Measurements from ENCODE around the gene OR4D9.
A peak's percentile ranks its signal among the peaks of the same experiment; 100 is the strongest.
"Not testable (repeated sequence)": the region's sequence is repeated elsewhere in the genome, so short reads cannot be mapped to it uniquely, and the experiment has no call there.

OR4D9 gene

DNA sequence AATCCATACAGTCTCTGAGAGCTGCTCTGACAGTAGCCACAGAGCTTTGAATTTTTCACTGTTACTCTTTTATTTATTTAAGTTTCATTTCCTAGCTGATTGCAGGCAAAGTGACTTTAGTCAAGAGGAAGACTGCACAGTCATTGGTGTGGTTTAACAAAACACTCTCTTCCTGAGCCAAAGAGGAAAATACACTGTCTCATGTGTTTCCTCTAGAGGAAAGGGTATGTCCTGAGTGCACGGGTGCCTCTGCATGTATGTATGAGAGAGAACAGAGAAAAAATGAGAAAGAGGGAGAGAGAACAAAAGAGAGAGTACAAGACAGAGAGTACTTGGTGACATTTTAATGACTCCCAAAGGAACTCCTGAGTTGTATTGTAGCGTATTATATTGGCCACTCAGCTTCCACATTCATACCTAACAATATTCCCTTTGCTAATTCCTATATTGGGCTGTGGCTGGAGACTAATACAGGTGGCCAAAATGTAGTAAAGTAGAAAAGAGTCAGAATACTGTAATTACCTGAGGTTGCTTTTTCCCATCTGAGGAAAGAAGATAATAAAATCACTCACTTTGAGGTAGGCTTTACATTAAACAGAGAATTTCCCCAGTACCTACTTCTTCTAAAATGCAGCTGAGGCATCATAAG, at the start of gene OR4D9:
Gene OR4D9, plus strand, starts transcription at position 599 of the 649 bp plus-strand sequence. CDS start 3,374 bp downstream, outside the sequence.
- DNase-seq, result no peak

DNA sequence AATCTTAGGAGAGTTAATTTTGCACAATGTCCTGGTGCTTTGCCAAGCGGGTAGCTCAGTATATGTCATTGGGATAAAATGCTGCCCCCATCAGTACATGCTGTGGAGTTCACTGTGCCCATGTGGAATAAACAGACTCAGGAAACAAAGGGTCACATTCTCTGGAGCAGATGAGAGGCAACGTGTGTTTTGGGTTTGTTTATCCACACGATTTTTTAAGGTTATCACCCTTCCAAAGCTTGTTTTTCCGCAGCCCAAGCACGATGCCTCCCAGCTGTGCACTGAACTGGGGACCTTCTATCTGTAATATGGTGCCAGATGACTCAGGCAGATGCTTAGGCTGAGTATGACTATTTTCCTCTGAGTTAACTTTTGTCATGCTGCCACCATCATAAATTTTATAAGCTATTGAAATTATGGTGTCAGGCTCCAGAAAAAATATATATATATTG, 48.1 kb upstream of the OR4D9 start:
- peak in 1 of 2 experiments; percentile 3 for DNase-seq

DNA sequence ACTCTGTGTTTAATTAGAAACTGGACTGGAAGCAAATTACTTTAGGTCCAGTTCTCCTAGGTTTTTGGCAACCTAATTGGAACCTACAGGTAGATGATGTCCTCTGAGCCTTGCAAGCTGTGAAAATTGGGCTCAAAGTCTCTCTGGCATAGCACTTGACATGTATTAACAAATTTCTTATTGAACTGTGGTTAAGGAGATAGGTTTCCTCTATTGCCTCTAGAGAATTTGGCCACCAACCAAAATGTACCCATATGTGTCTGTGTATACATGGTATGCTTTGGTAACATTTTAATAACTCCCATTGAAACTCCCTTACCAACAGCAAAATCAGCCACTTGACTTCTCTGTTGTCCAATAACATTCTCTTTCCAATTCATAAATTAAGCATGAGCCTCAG, 38.3 kb upstream of the OR4D9 start, which contains the start of gene OR4D10:
Gene OR4D10, plus strand, starts transcription at position 301 of the 400 bp plus-strand sequence. CDS start 4,115 bp downstream, outside the sequence.
- no peak for DNase-seq

DNA sequence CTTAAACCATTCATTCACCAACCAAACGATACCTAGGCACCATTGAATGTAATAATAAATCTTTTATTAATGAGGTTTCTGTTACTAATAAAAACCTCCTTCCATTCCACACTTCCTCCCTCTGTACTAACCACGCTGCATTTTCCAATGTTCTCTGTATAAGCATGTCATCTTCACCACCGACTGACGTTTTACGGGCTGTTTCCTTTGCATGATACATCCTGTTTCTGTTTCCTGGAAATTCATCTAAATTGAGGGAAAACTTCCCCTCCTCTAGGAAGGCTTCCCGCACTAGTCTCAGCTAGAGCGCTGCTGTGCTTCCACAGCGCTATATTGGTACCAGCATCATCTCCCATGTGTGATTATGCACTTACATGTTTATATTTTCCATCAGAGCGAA, 36.2 kb upstream of the OR4D9 start:
- no peak for DNase-seq

DNA sequence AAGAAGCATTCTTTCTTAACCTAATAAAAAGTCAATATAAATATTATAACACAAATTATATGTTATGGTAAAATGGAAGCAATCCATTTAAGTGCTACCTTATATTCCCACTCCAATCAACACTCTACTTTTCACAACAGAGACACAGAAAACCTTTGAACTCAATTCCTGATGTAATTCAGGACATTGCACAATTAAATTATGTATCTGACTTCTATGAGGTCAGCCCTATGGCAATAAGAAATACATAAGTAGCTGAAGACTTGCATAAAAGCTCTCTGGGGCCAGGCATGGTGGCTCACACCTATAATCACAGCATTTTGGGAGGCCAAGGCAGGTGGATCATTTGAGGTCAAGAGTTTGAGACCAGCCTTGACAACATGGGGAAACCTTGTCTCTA, 31.4 kb upstream of the OR4D9 start:
- no peak for DNase-seq

DNA sequence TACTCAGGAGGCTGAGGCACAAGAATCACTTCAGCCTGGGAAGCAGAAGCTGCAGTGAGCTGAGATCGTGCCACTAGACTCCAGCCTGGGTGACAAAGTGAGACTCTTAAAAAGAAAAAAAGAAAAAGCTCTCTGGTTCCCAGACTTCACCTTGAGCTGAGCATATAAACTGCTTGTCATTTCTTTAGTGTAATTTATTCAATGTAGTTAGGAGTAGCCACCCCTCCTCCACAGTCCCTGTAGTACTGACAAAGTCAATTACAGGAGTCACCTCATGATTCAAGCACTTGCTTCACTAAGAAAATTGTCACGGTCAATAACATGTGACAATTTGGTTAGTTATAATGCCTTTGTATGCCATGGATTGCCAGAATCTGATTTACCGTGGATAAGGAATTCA, 31.0 kb upstream of the OR4D9 start:
- DNase-seq, result no peak

DNA sequence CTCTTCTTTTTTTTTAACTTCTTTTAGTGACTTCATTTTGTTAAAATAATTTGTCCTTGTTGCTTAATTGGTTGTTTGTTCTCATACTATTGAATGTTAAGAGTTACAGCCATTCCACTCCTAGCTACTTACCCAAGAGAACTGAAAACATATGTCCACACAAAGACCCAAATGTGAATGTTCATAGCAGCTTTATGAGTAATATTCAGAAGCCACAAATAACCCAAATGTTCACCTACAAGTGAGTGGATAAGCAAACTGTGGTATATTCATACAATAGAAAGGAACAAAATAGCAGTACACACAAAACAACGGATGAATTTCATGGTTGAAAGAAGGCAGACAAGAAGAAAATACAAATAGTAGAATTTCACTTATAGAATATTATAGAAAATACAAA, 9.4 kb upstream of the OR4D9 start:
- no peak for DNase-seq

DNA sequence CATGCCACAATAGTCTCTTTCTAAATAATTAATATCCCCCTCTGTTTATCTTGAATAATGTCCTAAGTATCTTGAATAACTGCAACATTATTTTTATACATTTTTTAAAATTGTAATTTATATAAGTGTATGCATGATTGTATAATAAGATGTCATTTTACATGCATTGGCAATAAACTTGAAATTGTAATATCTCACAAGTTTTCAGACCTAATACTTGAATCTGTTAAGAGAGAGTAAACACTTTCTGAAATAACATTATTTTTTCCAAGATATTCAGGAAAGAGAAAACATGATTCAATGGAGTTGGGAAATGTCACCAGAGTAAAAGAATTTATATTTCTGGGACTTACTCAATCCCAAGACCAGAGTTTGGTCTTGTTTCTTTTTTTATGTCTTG, 8.1 kb upstream of the OR4D9 start, which contains the start of gene OR4D11:
Gene OR4D11, plus strand, starts transcription at position 301 of the 400 bp plus-strand sequence. Its CDS starts 0 bp downstream, at position 301.
- DNase-seq, result no peak

DNA sequence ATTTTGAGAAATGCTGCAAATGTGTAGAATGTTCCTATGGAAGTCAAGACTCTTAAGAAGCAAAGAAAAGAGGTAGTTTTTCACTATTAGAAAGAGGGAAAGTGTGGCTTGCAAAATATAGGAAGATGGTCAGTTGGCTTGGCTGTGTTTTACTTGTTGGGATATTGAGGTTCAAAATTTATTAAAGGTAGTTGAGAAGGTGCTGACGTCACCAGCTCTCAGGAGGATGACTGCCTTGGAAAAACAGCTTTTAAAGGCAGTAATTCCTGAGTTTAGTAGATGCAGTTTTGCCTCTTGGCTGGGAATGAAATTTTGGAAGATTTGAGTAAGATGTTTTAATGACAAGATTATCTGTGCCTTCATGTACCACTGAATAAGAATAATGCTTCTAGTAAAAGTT, 336 bp downstream of the OR4D9 start:
- no peak for DNase-seq

DNA sequence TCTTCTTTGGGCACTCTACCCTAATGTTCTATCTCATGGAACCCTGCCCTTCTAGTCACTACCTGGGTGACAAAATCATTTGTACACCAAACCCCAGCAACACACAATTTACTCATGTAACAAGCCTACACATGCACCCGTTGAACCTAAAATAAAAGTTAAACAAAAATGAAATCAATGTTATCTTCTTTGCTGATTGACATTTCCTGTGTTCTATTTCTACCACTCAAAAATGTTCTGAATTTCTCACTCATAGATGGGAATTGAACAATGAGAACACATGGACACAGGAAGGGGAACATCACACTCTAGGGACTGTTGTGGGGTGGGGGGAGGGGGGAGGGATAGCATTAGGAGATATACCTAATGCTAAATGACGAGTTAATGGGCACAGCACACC, 8.8 kb downstream of the OR4D9 start:
- not testable (repeated sequence) for DNase-seq

DNA sequence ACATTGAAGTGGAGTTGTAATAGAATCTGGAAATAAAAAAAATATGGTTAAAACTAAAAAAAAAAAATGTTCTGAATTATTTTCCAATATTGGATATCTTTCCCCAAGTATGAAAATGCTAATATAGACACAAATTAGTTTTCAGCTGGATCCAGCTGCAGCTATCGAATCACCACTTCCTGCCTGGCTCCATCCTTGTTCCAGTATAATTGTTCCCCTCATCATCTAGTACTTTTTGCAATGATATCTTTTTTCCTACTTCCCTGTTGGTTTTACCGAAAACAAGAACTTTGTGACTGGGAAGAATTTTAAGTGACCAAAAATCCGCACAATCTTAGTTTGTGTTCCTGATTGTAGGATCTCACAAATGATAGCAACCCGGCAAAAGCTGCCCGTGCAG, 9.4 kb downstream of the OR4D9 start:
- DNase-seq, result no peak

DNA sequence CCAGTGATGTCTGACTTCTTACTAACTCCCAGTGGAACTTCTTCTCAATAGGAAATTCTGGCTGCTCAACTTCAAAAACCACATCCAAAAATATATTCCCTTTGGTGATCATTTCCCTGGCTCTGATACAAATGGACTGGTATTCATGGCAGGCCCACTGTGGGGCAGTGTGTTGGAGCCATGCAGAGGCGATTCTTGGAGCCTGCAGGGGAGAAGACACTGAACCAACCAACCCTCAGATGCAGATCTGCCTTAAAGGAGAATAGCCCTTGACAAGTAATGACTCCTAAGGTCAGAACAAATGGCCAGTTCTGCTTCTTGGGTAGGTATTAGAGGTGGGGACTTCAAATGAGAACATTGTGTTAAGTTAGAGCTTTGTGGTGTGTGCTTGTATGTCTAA, 12.2 kb downstream of the OR4D9 start:
- no peak for DNase-seq

DNA sequence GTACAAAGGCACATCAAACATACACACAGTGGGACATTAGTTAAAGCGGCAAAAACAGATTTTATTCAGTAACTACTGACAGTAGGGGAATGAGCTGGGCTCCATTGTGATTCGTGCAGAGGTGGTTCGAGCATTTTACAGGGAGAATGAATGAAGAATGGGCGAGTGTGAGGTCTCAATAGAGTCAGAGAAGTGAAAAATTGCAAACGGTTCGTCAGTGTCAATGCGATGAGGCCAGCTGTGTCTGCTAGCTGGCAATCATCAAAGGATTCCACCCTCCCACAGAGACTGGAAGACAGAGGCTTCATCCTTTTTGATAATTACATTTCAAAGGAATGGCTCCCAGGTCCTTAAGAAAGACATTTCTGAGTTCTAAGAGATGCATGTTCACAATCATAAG, 17.4 kb downstream of the OR4D9 start:
- no peak for DNase-seq

DNA sequence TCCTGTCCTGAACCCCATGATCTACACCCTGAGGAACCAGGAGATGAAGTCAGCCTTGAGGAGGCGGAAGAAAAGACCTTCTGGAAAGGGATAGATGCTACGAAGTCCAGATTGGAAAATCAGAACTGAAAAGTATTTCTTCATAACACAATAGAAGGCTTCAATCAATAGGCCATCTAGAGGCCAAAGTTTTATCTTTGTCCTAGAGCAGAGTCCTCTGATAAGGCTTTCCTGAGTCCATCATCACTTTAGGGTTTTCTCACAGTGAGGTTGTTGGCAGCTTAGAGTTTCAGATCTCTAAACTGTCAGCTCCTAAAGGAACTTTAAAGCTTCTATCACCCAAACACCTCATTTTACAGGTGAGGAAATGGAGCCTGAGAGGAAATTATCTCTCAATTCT, 21.3 kb downstream of the OR4D9 start:
- DNase-seq, result no peak

DNA sequence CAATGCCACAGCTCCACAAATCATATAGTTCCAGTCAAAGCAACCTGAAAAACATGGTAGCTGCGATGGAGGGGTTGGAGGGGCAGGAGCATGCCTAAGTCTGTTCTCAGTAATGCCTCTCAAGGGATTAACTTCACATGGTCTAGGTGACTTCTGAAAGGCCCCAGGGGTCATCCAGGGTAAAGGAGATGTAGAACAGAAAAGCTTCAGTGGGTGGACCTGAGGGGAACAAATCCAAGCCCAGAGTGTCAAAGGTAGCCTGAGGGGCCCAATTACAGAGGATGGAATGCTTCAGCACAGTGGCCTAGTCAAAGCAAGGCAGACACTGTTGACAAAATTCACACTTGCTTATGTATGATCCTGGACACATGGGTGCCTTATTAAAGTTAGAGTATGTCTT, 23.3 kb downstream of the OR4D9 start:
- no peak for DNase-seq

DNA sequence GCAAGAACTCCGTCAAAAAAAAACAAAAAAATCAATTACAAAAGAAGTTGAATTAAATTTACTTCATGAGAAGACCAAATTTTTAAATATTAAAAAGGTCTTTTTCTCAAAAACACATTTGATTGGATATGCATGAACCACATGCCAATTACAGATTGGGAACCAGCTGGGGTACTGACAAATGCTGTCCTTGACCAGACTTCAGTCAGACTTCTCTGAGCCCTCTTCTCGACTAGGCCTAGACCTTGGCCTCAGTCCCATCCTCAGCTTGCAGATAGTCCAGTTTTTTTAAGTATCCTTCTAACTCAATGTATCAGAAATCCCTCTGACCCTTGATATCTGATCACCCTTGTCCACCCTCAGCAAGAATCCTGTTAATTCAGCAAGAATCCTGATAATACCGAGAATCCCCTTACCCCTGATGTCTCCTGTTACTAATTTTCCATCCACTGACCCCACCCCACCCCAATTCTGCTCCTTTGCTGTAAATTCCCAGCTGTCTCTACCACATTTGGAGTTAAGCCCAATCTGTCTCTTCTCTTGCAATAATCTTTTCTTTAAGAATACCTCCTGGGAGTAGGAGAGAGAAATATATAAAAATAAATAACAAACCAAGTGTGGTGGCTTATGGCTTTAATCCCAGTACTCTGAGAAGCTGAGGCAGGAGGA, 30.9 kb downstream of the OR4D9 start:
- peak; percentile 30 to 61 for DNase-seq

DNA sequence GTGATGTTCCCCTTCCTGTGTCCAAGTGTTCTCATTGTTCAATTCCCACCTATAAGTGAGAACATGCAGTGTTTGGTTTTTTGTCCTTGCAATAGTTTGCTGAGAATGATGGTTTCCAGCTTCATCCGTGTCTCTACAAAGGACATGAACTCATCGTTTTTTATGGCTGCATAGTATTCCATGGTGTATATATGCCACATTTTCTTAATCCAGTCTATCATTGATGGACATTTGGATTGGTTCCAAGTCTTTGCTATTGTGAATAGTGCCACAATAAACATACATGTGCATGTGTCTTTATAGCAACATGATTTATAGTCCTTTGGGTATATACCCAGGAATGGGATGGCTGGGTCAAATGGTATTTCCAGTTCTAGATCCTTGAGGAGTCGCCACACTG, 32.4 kb downstream of the OR4D9 start:
- not testable (repeated sequence) for DNase-seq

DNA sequence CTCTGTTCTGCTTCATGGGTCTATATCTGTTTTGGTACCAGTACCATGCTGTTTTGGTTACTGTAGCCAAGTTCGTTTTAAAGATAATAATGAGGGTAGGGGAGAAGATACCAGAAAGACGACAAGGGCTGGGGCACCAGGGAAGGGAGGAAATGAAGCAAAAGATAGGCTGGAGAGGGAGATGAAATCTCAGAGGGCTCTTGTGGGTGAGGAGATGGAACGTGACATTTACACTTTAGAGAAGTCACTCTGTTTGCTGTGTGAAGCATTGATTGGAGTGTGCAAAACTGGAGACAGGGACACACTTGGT, 33.5 kb downstream of the OR4D9 start:
- no peak for DNase-seq

DNA sequence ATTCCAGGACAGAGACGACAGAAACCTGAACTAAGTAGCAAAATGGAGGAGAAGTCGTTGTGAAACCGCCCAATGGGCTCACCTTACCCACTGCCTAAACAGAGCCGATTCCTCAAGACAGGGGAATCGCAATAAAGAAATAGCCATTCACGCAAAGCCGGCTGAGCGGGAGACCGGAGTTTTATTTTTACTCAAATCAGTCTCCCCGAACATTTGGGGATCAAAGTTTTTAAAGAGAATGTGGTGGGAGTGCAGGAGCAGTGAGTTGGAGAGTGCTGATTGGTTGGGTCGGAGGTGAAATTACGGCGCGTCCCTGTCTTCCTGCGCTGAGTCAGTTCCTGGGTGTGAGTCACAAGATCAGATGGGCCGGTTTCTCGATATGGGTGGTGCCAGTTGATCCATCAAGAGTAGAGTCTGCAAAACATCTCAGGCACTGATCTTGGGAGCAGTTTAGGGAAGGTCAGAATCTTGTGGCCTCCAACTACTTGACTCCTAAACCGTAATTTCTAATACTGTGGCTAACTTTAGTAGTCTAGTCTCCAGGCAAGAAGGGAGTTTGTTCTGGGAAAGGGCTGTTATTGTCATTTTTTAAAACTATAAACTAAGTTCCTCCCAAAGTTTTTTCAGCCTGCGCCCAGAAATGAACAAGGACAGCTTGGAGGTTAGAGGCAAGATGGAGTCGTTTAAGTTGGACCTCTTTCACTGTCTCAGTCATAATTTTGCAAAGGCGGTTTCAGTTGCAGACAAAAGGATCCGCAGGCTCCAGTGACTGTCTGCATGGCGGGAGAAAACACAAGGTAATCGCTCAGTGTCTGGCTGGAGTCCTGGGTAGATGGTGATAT, 34.1 kb downstream of the OR4D9 start:
- no peak for DNase-seq

DNA sequence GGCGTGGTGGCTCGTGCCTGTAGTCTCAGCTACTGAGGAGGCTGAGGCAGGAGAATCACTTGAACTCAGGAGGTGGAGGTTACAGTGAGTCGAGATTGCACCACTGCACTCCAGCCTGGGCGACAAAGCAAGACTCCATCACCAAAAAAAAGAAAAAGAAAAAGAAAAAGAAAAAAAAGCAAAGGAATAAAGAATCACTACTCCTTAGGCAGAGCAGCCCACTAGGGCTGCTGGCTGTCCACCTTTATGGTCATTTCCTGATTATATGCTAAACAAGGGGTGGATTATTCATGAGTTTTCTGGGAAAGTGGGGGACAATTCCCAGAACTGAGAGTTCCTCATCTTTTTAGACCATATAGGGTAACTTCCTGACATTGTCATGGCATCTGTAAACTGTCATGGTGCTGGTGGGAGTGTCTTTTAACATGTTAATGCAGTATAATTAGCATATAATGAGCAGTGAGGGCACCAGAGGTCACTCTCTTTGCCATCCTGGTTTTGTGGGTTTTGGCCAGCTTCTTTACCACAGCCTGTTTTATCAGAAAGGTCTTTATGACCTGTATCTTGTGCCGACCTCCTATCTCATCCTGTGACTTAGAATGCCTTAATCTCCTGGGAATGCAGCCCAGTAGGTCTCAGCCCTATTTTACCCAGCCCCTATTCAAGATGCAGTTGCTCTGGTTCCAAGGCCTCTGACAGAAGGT, 36.4 kb downstream of the OR4D9 start:
- not testable (repeated sequence) for DNase-seq

DNA sequence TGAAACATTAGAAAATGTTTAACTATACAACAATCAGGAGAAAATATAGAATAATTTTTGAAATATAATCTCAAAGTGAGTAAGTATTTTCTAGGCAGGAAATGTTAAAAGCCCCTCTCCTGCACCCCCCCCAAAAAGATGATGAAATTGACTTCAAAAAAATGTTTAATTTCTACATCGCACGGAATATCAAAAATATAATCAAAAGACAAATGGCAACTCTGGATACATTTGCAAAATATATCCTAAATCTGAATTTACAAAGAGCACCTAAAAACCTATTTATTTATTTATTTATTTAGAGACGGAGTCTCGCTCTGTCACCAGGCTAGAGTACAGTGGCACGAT, 36.9 kb downstream of the OR4D9 start:
- no peak for DNase-seq

DNA sequence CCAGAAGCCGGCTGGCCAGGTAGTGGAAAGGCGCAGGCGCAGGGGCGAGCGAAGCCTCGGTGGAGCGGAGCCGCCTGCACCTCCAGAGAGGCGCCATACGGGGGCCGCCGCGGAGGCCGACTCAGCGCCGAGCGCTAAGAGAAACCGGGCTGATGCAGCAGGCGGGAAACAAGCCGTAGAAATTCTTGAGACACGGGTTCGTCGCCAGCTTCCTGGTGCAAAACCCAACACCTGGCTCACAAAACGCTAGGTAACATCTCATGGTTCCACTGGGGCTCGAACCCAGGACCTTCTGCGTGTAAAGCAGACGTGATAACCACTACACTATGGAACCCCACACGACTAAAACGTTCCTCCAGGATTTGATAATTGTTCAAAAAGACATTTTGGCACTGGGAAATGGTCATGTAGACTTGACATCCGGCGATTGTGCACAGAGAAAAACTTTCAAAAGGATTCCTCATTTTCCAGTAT, 39.1 kb downstream of the OR4D9 start:
- DNase-seq, result peak; percentile 93 to 97

All from NCI-H524 (cell line).